ENCODE measurements around the gene PHPT1.
A peak's percentile ranks its signal among the peaks of the same experiment; 100 is the strongest.
"Not testable (repeated sequence)": the region's sequence is repeated elsewhere in the genome, so short reads cannot be mapped to it uniquely, and the experiment has no call there.

The PHPT1 gene

GRCh38 chr9:136865041-136865767 lies 16.0 kb downstream of the PHPT1 start:
- H3K4me3 ChIP-seq (ENCODE audit: low read length in 2 of 2) = peak overlapping the region; percentile 92 to 99
- WGBS, 2 donors (ENCODE audit: extremely low coverage in 2 of 2, insufficient read length in 2 of 2, insufficient replicate concordance in 1 of 2) = no CpG with 5 or more reads among the region's 11 CpGs
- H3K4me1 ChIP-seq (ENCODE audit: control insufficient read depth in 2 of 2, insufficient read depth in 1 of 2, low read depth in 1 of 2, low read length in 2 of 2) = peaks cover 7 to 8% of the 10 kb centered on the region in 2 donors
- no peak overlapping the region for H2BK15ac ChIP-seq (ENCODE audit: low read length)
- DNase-seq (ENCODE audit: low spot score) = no peak
- H3K4me2 ChIP-seq (ENCODE audit: insufficient read depth, low read length, poor library complexity, severe bottlenecking) = peak overlapping the region; percentile 89
- H3K27ac ChIP-seq (replicated peaks; ENCODE audit: low read length) = no peak overlapping the region
- peak overlapping the region; percentile 38 for H3K14ac ChIP-seq (ENCODE audit: low read length)
- H2BK120ac ChIP-seq (ENCODE audit: low read depth, low read length) = no peak overlapping the region
- peak overlapping the region; percentile 99 for H3K9ac ChIP-seq (ENCODE audit: low read depth, low read length, poor library complexity)
- H3K4ac ChIP-seq (ENCODE audit: low read length) = no peak overlapping the region
- peaks cover 29% of the 10 kb centered on the region for H3K79me1 ChIP-seq (ENCODE audit: low read depth, low read length)
- H2BK12ac ChIP-seq (ENCODE audit: low read length) = no peak overlapping the region
- no peak overlapping the region for H4K91ac ChIP-seq (ENCODE audit: low read depth, low read length, poor library complexity)
- H3K36me3 ChIP-seq (replicated peaks in 1 of 2; ENCODE audit: control insufficient read depth in 2 of 2, insufficient read depth in 2 of 2, low read length in 2 of 2) = peaks cover 36 to 59% of the 10 kb centered on the region in 2 donors
- no peak overlapping the region for H2AFZ ChIP-seq (ENCODE audit: low read length)
- H2AK5ac ChIP-seq (ENCODE audit: low read depth, low read length) = peak overlapping the region; percentile 97
- H3K27me3 ChIP-seq (ENCODE audit: control insufficient read depth in 3 of 3, insufficient read depth in 3 of 3, low read depth in 1 of 3, low read length in 3 of 3) = no peaks in the 10 kb centered on the region
- H3K9me3 ChIP-seq (replicated peaks in 1 of 2; ENCODE audit: control insufficient read depth in 2 of 2, insufficient read depth in 1 of 2, low read depth in 1 of 2, low read length in 2 of 2) = peaks cover 12 to 23% of the 10 kb centered on the region in 2 donors
- peak overlapping the region; percentile 58 for H3K18ac ChIP-seq (ENCODE audit: low read length)
- H3K23ac ChIP-seq (ENCODE audit: low read depth, low read length, poor library complexity) = peak overlapping the region; percentile 43
- no peak overlapping the region for H2BK5ac ChIP-seq (ENCODE audit: low read length)
- no peak overlapping the region for H4K8ac ChIP-seq (ENCODE audit: low read depth, low read length)

- no peak for DNase-seq (ENCODE audit: low spot score)
- peak overlapping the region; percentile 99 for H3K14ac ChIP-seq (ENCODE audit: low read length)
- no peak overlapping the region for H3K27ac ChIP-seq (replicated peaks; ENCODE audit: low read length)
- H4K91ac ChIP-seq (ENCODE audit: low read depth, low read length, poor library complexity) = peak overlapping the region; percentile 72
- H3K36me3 ChIP-seq (replicated peaks in 1 of 2; ENCODE audit: control insufficient read depth in 2 of 2, insufficient read depth in 2 of 2, low read length in 2 of 2) = peaks cover 34 to 54% of the 10 kb centered on the region in 2 donors
- H3K18ac ChIP-seq (ENCODE audit: low read length) = peak overlapping the region; percentile 98
- peak overlapping the region; percentile 92 to 99 for H3K4me3 ChIP-seq (ENCODE audit: low read length in 2 of 2)
- H2AFZ ChIP-seq (ENCODE audit: low read length) = peak overlapping the region; percentile 89
- no peak overlapping the region for H3K4ac ChIP-seq (ENCODE audit: low read length)
- no peaks in the 10 kb centered on the region for H3K27me3 ChIP-seq (ENCODE audit: control insufficient read depth in 3 of 3, insufficient read depth in 3 of 3, low read depth in 1 of 3, low read length in 3 of 3)
- H3K9me3 ChIP-seq (replicated peaks in 1 of 2; ENCODE audit: control insufficient read depth in 2 of 2, insufficient read depth in 1 of 2, low read depth in 1 of 2, low read length in 2 of 2) = peaks cover 14 to 26% of the 10 kb centered on the region in 2 donors
- no CpG with 5 or more reads among the region's 20 CpGs for WGBS, 2 donors (ENCODE audit: extremely low coverage in 2 of 2, insufficient read length in 2 of 2, insufficient replicate concordance in 1 of 2)
- no peak overlapping the region for H2BK120ac ChIP-seq (ENCODE audit: low read depth, low read length)
- no peak overlapping the region for H4K8ac ChIP-seq (ENCODE audit: low read depth, low read length)
- peak overlapping the region; percentile 90 for H2BK12ac ChIP-seq (ENCODE audit: low read length)
- H3K4me2 ChIP-seq (ENCODE audit: insufficient read depth, low read length, poor library complexity, severe bottlenecking) = peak overlapping the region; percentile 89
- H2AK5ac ChIP-seq (ENCODE audit: low read depth, low read length) = peak overlapping the region; percentile 97
- H3K9ac ChIP-seq (ENCODE audit: low read depth, low read length, poor library complexity) = peak overlapping the region; percentile 99
- H3K79me1 ChIP-seq (ENCODE audit: low read depth, low read length) = peaks cover 26% of the 10 kb centered on the region
- peak overlapping the region; percentile 99 for H3K23ac ChIP-seq (ENCODE audit: low read depth, low read length, poor library complexity)
- H2BK15ac ChIP-seq (ENCODE audit: low read length) = no peak overlapping the region
- H3K4me1 ChIP-seq (ENCODE audit: control insufficient read depth in 2 of 2, insufficient read depth in 1 of 2, low read depth in 1 of 2, low read length in 2 of 2) = peaks cover 7 to 8% of the 10 kb centered on the region in 2 donors
- no peak overlapping the region for H2BK5ac ChIP-seq (ENCODE audit: low read length)
These were observed 16.5 kb downstream of the PHPT1 start for GRCh38 chr9:136865768-136866103.

DNA sequence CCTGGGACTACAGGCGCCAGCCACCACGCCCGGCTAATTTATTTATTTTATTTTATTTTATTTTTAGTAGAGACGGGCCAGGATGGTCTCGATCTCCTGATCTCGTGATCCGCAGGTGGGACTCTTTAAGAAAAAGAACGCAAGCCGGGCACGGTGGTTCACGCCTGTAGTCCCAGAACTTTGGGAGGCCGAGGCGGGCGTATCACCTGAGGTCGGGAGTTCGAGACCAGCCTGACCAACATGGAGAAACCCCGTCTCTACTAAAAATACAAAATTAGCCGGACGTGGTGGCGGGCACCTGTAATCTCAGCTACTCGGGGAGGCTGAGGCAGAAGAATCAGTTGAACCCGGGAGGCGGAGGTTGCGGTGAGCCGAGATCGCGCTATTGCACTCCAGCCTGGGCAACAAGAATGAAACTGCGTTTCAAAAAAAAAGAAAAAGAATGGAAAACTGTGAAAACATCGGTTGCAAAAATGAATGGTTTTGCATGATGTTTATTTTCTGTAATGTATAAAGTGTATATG lies 17.8 kb downstream of the PHPT1 start:
- H3K23ac ChIP-seq (ENCODE audit: low read depth, low read length, poor library complexity); H2BK120ac ChIP-seq (ENCODE audit: low read depth, low read length); H3K27ac ChIP-seq (replicated peaks; ENCODE audit: low read length); H4K8ac ChIP-seq (ENCODE audit: low read depth, low read length); H3K4me2 ChIP-seq (ENCODE audit: insufficient read depth, low read length, poor library complexity, severe bottlenecking); H3K4ac ChIP-seq (ENCODE audit: low read length); H4K91ac ChIP-seq (ENCODE audit: low read depth, low read length, poor library complexity); H2AK5ac ChIP-seq (ENCODE audit: low read depth, low read length); H3K14ac ChIP-seq (ENCODE audit: low read length); DNase-seq (ENCODE audit: low spot score); H3K27me3 ChIP-seq (ENCODE audit: control insufficient read depth in 3 of 3, insufficient read depth in 3 of 3, low read depth in 1 of 3, low read length in 3 of 3); H3K4me1 ChIP-seq (ENCODE audit: control insufficient read depth in 2 of 2, insufficient read depth in 1 of 2, low read depth in 1 of 2, low read length in 2 of 2); H3K18ac ChIP-seq (ENCODE audit: low read length); H2BK12ac ChIP-seq (ENCODE audit: low read length); H2BK5ac ChIP-seq (ENCODE audit: low read length); H2BK15ac ChIP-seq (ENCODE audit: low read length); H3K9ac ChIP-seq (ENCODE audit: low read depth, low read length, poor library complexity): not testable (repeated sequence)
- Histone ChIP-seq H3K36me3 (replicated peaks in 1 of 2; ENCODE audit: control insufficient read depth in 2 of 2, insufficient read depth in 2 of 2, low read length in 2 of 2) (peaks cover 23 to 42% of the 10 kb centered on the region in 2 donors), H3K79me1 (ENCODE audit: low read depth, low read length) (peaks cover 24% of the 10 kb centered on the region), H3K9me3 (replicated peaks in 1 of 2; ENCODE audit: control insufficient read depth in 2 of 2, insufficient read depth in 1 of 2, low read depth in 1 of 2, low read length in 2 of 2) (peaks cover 14 to 33% of the 10 kb centered on the region in 2 donors), H3K4me3 (ENCODE audit: low read length in 2 of 2) (peak overlapping the region in 1 of 2 donors; percentile 92), H2AFZ (ENCODE audit: low read length) (peak overlapping the region; percentile 89)
- WGBS, 2 donors (ENCODE audit: extremely low coverage in 2 of 2, insufficient read length in 2 of 2, insufficient replicate concordance in 1 of 2) = no CpG with 5 or more reads among the region's 29 CpGs

DNA sequence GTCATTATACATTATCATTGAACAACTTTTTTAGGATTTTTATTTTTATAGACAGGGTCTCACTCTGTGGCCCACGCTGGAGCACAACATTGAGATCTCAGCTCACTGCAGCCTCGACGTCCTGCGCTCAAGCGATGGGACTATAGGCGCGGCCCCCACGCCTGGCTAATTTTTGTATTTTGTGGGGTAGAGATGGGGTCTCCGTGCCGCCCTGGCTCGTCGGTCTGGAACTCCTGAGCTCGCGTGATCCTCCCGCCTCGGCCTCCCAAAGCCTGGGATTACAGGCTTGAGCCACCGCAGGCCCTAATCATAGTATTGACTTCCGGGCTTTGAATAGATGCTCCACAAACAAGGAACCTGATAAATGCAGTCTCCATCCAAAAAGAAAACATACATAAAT lies 18.3 kb downstream of the PHPT1 start:
- Histone ChIP-seq H3K9ac (ENCODE audit: low read depth, low read length, poor library complexity) (no peak overlapping the region), H4K91ac (ENCODE audit: low read depth, low read length, poor library complexity) (no peak overlapping the region), H3K4me1 (ENCODE audit: control insufficient read depth in 2 of 2, insufficient read depth in 1 of 2, low read depth in 1 of 2, low read length in 2 of 2) (peaks cover 7 to 8% of the 10 kb centered on the region in 2 donors), H2AFZ (ENCODE audit: low read length) (no peak overlapping the region), H2BK5ac (ENCODE audit: low read length) (no peak overlapping the region), H2AK5ac (ENCODE audit: low read depth, low read length) (no peak overlapping the region), H3K36me3 (replicated peaks in 1 of 2; ENCODE audit: control insufficient read depth in 2 of 2, insufficient read depth in 2 of 2, low read length in 2 of 2) (peaks cover 18 to 37% of the 10 kb centered on the region in 2 donors), H3K4ac (ENCODE audit: low read length) (no peak overlapping the region), H2BK120ac (ENCODE audit: low read depth, low read length) (no peak overlapping the region), H3K9me3 (replicated peaks in 1 of 2; ENCODE audit: control insufficient read depth in 2 of 2, insufficient read depth in 1 of 2, low read depth in 1 of 2, low read length in 2 of 2) (peaks cover 17 to 38% of the 10 kb centered on the region in 2 donors), H3K27me3 (ENCODE audit: control insufficient read depth in 3 of 3, insufficient read depth in 3 of 3, low read depth in 1 of 3, low read length in 3 of 3) (no peaks in the 10 kb centered on the region), H3K27ac (replicated peaks; ENCODE audit: low read length) (no peak overlapping the region), H4K8ac (ENCODE audit: low read depth, low read length) (no peak overlapping the region), H3K14ac (ENCODE audit: low read length) (no peak overlapping the region), H3K18ac (ENCODE audit: low read length) (no peak overlapping the region), H2BK12ac (ENCODE audit: low read length) (no peak overlapping the region), H3K4me2 (ENCODE audit: insufficient read depth, low read length, poor library complexity, severe bottlenecking) (no peak overlapping the region), H2BK15ac (ENCODE audit: low read length) (no peak overlapping the region), H3K4me3 (ENCODE audit: low read length in 2 of 2) (no peak overlapping the region), H3K79me1 (ENCODE audit: low read depth, low read length) (peaks cover 21% of the 10 kb centered on the region), H3K23ac (ENCODE audit: low read depth, low read length, poor library complexity) (no peak overlapping the region)
- no CpG with 5 or more reads among the region's 18 CpGs for WGBS, 2 donors (ENCODE audit: extremely low coverage in 2 of 2, insufficient read length in 2 of 2, insufficient replicate concordance in 1 of 2)
- DNase-seq (ENCODE audit: low spot score) = no peak

Measured in neuronal stem cell (in vitro differentiated cells).